GM12872 (cell line): ENCODE results near the gene EFCAB7.

Source experiments
- CTCF ChIP-seq: IDR thresholded peaks from 3 replicates; pipeline ENCODE4 v1.5.1; 2011; ENCODE audit warnings: low read depth, mild to moderate bottlenecking, low read length, moderate library complexity; ENCODE audit not compliant: insufficient read depth

EFCAB7 gene

GRCh38 chr1:63522891-63523728 is at the start of gene EFCAB7, which contains the start of gene ITGB3BP:
Gene EFCAB7, plus strand, starts transcription at chr1:63523525. Its CDS starts 2,048 bp downstream, at chr1:63525573.
Gene ITGB3BP, minus strand, starts transcription at chr1:63523225. Its CDS starts 92 bp downstream, at chr1:63523133.
- no peak for TF ChIP-seq CTCF

GRCh38 chr1:63475761-63476160 is 47.6 kb upstream of the EFCAB7 start:
- TF ChIP-seq CTCF = no peak

DNA sequence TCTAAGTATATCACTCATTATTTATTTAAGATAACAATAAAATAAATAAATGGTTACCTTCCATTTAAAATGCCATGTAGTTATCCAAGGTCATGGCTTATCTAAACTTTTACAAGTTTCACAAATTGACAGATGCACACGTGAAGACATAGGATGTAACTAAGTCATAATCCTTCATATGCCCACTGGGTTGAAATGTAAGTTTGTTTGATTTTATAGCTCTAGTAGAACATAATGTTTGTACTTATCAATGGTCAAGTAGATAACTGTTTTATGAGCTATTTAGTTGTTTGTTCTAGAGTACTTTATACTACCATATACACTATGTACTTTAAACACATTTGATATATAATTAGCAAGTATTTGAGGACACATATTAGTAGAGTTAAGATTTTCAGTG is 43.3 kb upstream of the EFCAB7 start:
- no peak for TF ChIP-seq CTCF

- TF ChIP-seq CTCF = no peak
Observed at GRCh38 chr1:63486629-63487028, 36.7 kb upstream of the EFCAB7 start.

GRCh38 chr1:63487336-63488065 is 35.8 kb upstream of the EFCAB7 start:
- no peak for TF ChIP-seq CTCF

DNA sequence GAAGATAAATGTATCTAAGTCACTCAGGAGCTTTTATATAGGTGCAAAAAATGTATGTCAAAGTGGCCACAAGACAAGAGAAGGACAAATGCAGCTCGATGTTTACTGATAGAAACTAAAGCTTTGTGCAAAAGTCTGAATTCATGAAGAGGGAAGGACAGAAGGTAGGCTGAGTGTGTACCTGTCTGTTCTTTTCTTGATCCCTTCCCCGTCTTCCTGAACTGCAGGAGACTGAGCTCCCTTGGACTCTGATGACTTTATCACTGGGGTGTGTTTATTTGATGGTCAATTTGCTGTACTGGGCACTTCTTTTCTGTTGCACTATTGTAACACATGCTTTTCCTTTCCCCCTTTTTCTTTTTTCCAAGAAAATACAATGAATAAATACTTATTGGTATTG is 25.7 kb upstream of the EFCAB7 start:
- no peak for TF ChIP-seq CTCF

DNA sequence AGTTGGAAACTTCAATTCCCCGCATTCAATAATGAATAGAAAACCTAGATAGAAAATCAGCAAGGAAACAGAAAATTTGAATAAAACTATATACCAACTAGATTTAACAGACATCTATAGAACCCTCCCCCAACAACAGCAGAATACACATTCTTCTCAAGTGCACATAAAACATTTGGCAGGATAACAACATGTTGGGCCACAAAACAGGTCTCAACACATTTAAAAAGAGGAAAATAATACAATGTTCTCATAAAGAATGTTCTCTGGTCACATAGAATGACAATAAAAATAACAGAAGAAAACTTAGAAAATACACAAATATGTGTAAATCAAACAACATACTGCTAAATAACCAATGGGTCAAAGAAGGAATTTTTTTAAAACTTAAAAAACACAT is 25.2 kb upstream of the EFCAB7 start:
- no peak for TF ChIP-seq CTCF
